ENCODE measurements around the gene TEX12.
"Not testable (repeated sequence)": the region's sequence is repeated elsewhere in the genome, so short reads cannot be mapped to it uniquely, and the experiment has no call there.

TEX12 gene

GRCh38 chr11:112185883-112186282 is 18.7 kb downstream of the TEX12 start:
- H3K9me3 ChIP-seq (ENCODE audit: control insufficient read depth, low read length), result peaks cover 3% of the 10 kb centered on the region
- no peaks in the 10 kb centered on the region for H3K36me3 ChIP-seq (ENCODE audit: control insufficient read depth, insufficient read depth, low read length)
- H3K4me1 ChIP-seq (ENCODE audit: control insufficient read depth, insufficient read depth, low read length, poor library complexity, severe bottlenecking), result no peaks in the 10 kb centered on the region
- no peak overlapping the region for H3K4me3 ChIP-seq (ENCODE audit: extremely low read depth, insufficient read depth, low read length, poor library complexity, severe bottlenecking)
- no peak overlapping the region for H3K27ac ChIP-seq (ENCODE audit: low read depth, low read length, severe bottlenecking)

- Histone ChIP-seq H3K9me3 (ENCODE audit: control insufficient read depth, low read length) (peaks cover 3% of the 10 kb centered on the region), H3K4me1 (ENCODE audit: control insufficient read depth, insufficient read depth, low read length, poor library complexity, severe bottlenecking) (no peaks in the 10 kb centered on the region), H3K36me3 (ENCODE audit: control insufficient read depth, insufficient read depth, low read length) (no peaks in the 10 kb centered on the region), H3K4me3 (ENCODE audit: extremely low read depth, insufficient read depth, low read length, poor library complexity, severe bottlenecking) (no peak overlapping the region), H3K27ac (ENCODE audit: low read depth, low read length, severe bottlenecking) (no peak overlapping the region)
Observed at GRCh38 chr11:112186304-112186703, 19.1 kb downstream of the TEX12 start.

- H3K4me1 ChIP-seq (ENCODE audit: control insufficient read depth, insufficient read depth, low read length, poor library complexity, severe bottlenecking); H3K9me3 ChIP-seq (ENCODE audit: control insufficient read depth, low read length); H3K27ac ChIP-seq (ENCODE audit: low read depth, low read length, severe bottlenecking); H3K36me3 ChIP-seq (ENCODE audit: control insufficient read depth, insufficient read depth, low read length); H3K4me3 ChIP-seq (ENCODE audit: extremely low read depth, insufficient read depth, low read length, poor library complexity, severe bottlenecking): not testable (repeated sequence)
- WGBS, 2 experiments (ENCODE audit: insufficient coverage in 2 of 2), result 78 to 80% methylated on average over 9 to 11 of the region's 11 CpGs
Observed at GRCh38 chr11:112195113-112195512, 27.9 kb downstream of the TEX12 start.

GRCh38 chr11:112195951-112196351 is 28.8 kb downstream of the TEX12 start:
- Histone ChIP-seq H3K9me3 (ENCODE audit: control insufficient read depth, low read length) (no peaks in the 10 kb centered on the region), H3K4me1 (ENCODE audit: control insufficient read depth, insufficient read depth, low read length, poor library complexity, severe bottlenecking) (no peaks in the 10 kb centered on the region), H3K4me3 (ENCODE audit: extremely low read depth, insufficient read depth, low read length, poor library complexity, severe bottlenecking) (no peak overlapping the region), H3K27ac (ENCODE audit: low read depth, low read length, severe bottlenecking) (no peak overlapping the region), H3K36me3 (ENCODE audit: control insufficient read depth, insufficient read depth, low read length) (no peaks in the 10 kb centered on the region)
- WGBS, 2 experiments (ENCODE audit: insufficient coverage in 2 of 2), result 100% methylated on average over 1 of the region's 2 CpGs; no CpG with 5 or more reads in 1 of the 2 experiments

- H3K36me3 ChIP-seq (ENCODE audit: control insufficient read depth, insufficient read depth, low read length), result no peaks in the 10 kb centered on the region
- no peaks in the 10 kb centered on the region for H3K4me1 ChIP-seq (ENCODE audit: control insufficient read depth, insufficient read depth, low read length, poor library complexity, severe bottlenecking)
- 88 to 95% methylated on average over 2 of the region's 2 CpGs for WGBS, 2 experiments (ENCODE audit: insufficient coverage in 2 of 2)
- H3K4me3 ChIP-seq (ENCODE audit: extremely low read depth, insufficient read depth, low read length, poor library complexity, severe bottlenecking), result no peak overlapping the region
- no peak overlapping the region for H3K27ac ChIP-seq (ENCODE audit: low read depth, low read length, severe bottlenecking)
- H3K9me3 ChIP-seq (ENCODE audit: control insufficient read depth, low read length), result no peaks in the 10 kb centered on the region
Observed at GRCh38 chr11:112196519-112197087, 29.4 kb downstream of the TEX12 start.

- H3K4me1 ChIP-seq (ENCODE audit: control insufficient read depth, insufficient read depth, low read length, poor library complexity, severe bottlenecking); H3K9me3 ChIP-seq (ENCODE audit: control insufficient read depth, low read length); H3K4me3 ChIP-seq (ENCODE audit: extremely low read depth, insufficient read depth, low read length, poor library complexity, severe bottlenecking); H3K36me3 ChIP-seq (ENCODE audit: control insufficient read depth, insufficient read depth, low read length); H3K27ac ChIP-seq (ENCODE audit: low read depth, low read length, severe bottlenecking): not testable (repeated sequence)
- no CpG with 5 or more reads among the region's 4 CpGs for WGBS, 2 experiments (ENCODE audit: insufficient coverage in 2 of 2)
Observed at GRCh38 chr11:112199101-112199500, 31.9 kb downstream of the TEX12 start.

GRCh38 chr11:112200252-112200651 is 33.1 kb downstream of the TEX12 start:
- no peak overlapping the region for H3K27ac ChIP-seq (ENCODE audit: low read depth, low read length, severe bottlenecking)
- H3K36me3 ChIP-seq (ENCODE audit: control insufficient read depth, insufficient read depth, low read length), result no peaks in the 10 kb centered on the region
- no CpG with 5 or more reads among the region's 2 CpGs for WGBS, 2 experiments (ENCODE audit: insufficient coverage in 2 of 2)
- H3K9me3 ChIP-seq (ENCODE audit: control insufficient read depth, low read length), result no peaks in the 10 kb centered on the region
- no peaks in the 10 kb centered on the region for H3K4me1 ChIP-seq (ENCODE audit: control insufficient read depth, insufficient read depth, low read length, poor library complexity, severe bottlenecking)
- no peak overlapping the region for H3K4me3 ChIP-seq (ENCODE audit: extremely low read depth, insufficient read depth, low read length, poor library complexity, severe bottlenecking)

- H3K27ac ChIP-seq (ENCODE audit: low read depth, low read length, severe bottlenecking), result no peak overlapping the region
- 91 to 92% methylated on average over 20 to 22 of the region's 23 CpGs for WGBS, 2 experiments (ENCODE audit: insufficient coverage in 2 of 2)
Observed at GRCh38 chr11:112206071-112206470, 38.9 kb downstream of the TEX12 start.

GRCh38 chr11:112210890-112211289 is 43.7 kb downstream of the TEX12 start:
- WGBS, 2 experiments (ENCODE audit: insufficient coverage in 2 of 2), result no CpG with 5 or more reads among the region's 1 CpG
- Histone ChIP-seq H3K9me3 (ENCODE audit: control insufficient read depth, low read length) (no peaks in the 10 kb centered on the region), H3K27ac (ENCODE audit: low read depth, low read length, severe bottlenecking) (no peak overlapping the region), H3K36me3 (ENCODE audit: control insufficient read depth, insufficient read depth, low read length) (no peaks in the 10 kb centered on the region), H3K4me3 (ENCODE audit: extremely low read depth, insufficient read depth, low read length, poor library complexity, severe bottlenecking) (no peak overlapping the region), H3K4me1 (ENCODE audit: control insufficient read depth, insufficient read depth, low read length, poor library complexity, severe bottlenecking) (no peaks in the 10 kb centered on the region)

More at GRCh38 chr11:112206071-112206470, 38.9 kb downstream of the TEX12 start:
- Histone ChIP-seq H3K4me3 (ENCODE audit: extremely low read depth, insufficient read depth, low read length, poor library complexity, severe bottlenecking) (no peak overlapping the region), H3K4me1 (ENCODE audit: control insufficient read depth, insufficient read depth, low read length, poor library complexity, severe bottlenecking) (no peaks in the 10 kb centered on the region), H3K36me3 (ENCODE audit: control insufficient read depth, insufficient read depth, low read length) (no peaks in the 10 kb centered on the region), H3K9me3 (ENCODE audit: control insufficient read depth, low read length) (no peaks in the 10 kb centered on the region)

- H3K4me3 ChIP-seq (ENCODE audit: extremely low read depth, insufficient read depth, low read length, poor library complexity, severe bottlenecking), result no peak overlapping the region
- no peaks in the 10 kb centered on the region for H3K9me3 ChIP-seq (ENCODE audit: control insufficient read depth, low read length)
- no peaks in the 10 kb centered on the region for H3K36me3 ChIP-seq (ENCODE audit: control insufficient read depth, insufficient read depth, low read length)
- no CpG with 5 or more reads among the region's 2 CpGs for WGBS, 2 experiments (ENCODE audit: insufficient coverage in 2 of 2)
- H3K4me1 ChIP-seq (ENCODE audit: control insufficient read depth, insufficient read depth, low read length, poor library complexity, severe bottlenecking), result no peaks in the 10 kb centered on the region
- no peak overlapping the region for H3K27ac ChIP-seq (ENCODE audit: low read depth, low read length, severe bottlenecking)
Observed at GRCh38 chr11:112211536-112211935, 44.4 kb downstream of the TEX12 start.

- no peaks in the 10 kb centered on the region for H3K36me3 ChIP-seq (ENCODE audit: control insufficient read depth, insufficient read depth, low read length)
- H3K9me3 ChIP-seq (ENCODE audit: control insufficient read depth, low read length), result no peaks in the 10 kb centered on the region
- no peaks in the 10 kb centered on the region for H3K4me1 ChIP-seq (ENCODE audit: control insufficient read depth, insufficient read depth, low read length, poor library complexity, severe bottlenecking)
- H3K27ac ChIP-seq (ENCODE audit: low read depth, low read length, severe bottlenecking), result no peak overlapping the region
- 93 to 94% methylated on average over 2 of the region's 3 CpGs for WGBS, 2 experiments (ENCODE audit: insufficient coverage in 2 of 2)
- no peak overlapping the region for H3K4me3 ChIP-seq (ENCODE audit: extremely low read depth, insufficient read depth, low read length, poor library complexity, severe bottlenecking)
Observed at GRCh38 chr11:112212290-112212689, 45.1 kb downstream of the TEX12 start.

Data from mesodermal cell (in vitro differentiated cells).